Measurements from ENCODE around the gene NECTIN2.
"Not testable (repeated sequence)": the region's sequence is repeated elsewhere in the genome, so short reads cannot be mapped to it uniquely, and the experiment has no call there.

NECTIN2 gene

GRCh38 chr19:44855606-44856005 lies 9.5 kb downstream of the NECTIN2 start:
- DNase-seq = no peak

GRCh38 chr19:44856421-44857083 lies 10.5 kb downstream of the NECTIN2 start:
- no peak for DNase-seq

- no peak for DNase-seq
Measured at GRCh38 chr19:44857837-44858236, 11.7 kb downstream of the NECTIN2 start.

GRCh38 chr19:44861576-44861975 lies 15.5 kb downstream of the NECTIN2 start:
- not testable (repeated sequence) for DNase-seq

- no peak for DNase-seq
Measured at GRCh38 chr19:44863990-44864389, 17.9 kb downstream of the NECTIN2 start.

- no peak for DNase-seq
Measured at GRCh38 chr19:44865196-44865767, 19.2 kb downstream of the NECTIN2 start.

- DNase-seq = no peak
Measured at GRCh38 chr19:44866664-44867063, 20.6 kb downstream of the NECTIN2 start.

- no peak for DNase-seq
Measured at GRCh38 chr19:44867578-44867977, 21.5 kb downstream of the NECTIN2 start.

- DNase-seq = no peak
Measured at GRCh38 chr19:44869733-44870470, 23.8 kb downstream of the NECTIN2 start.

- no peak for DNase-seq
Measured at GRCh38 chr19:44871809-44872208, 25.7 kb downstream of the NECTIN2 start.

GRCh38 chr19:44872661-44873060 lies 26.6 kb downstream of the NECTIN2 start:
- DNase-seq = no peak

GRCh38 chr19:44874317-44874716 lies 28.2 kb downstream of the NECTIN2 start:
- DNase-seq = no peak

GRCh38 chr19:44875666-44876451 lies 29.8 kb downstream of the NECTIN2 start:
- DNase-seq = no peak

- no peak for DNase-seq
Measured at GRCh38 chr19:44876930-44877535, 30.9 kb downstream of the NECTIN2 start.

GRCh38 chr19:44878120-44878865 lies 32.2 kb downstream of the NECTIN2 start:
- DNase-seq = no peak

- no peak for DNase-seq
Measured at GRCh38 chr19:44879309-44880065, 33.4 kb downstream of the NECTIN2 start.

- DNase-seq = no peak
Measured at GRCh38 chr19:44882063-44882462, 36.0 kb downstream of the NECTIN2 start.

- DNase-seq = not testable (repeated sequence)
Measured at GRCh38 chr19:44882619-44883397, 36.7 kb downstream of the NECTIN2 start.

- DNase-seq = no peak
Measured at GRCh38 chr19:44883922-44884321, 37.8 kb downstream of the NECTIN2 start.

GRCh38 chr19:44884566-44884965 lies 38.5 kb downstream of the NECTIN2 start:
- DNase-seq = no peak

- DNase-seq = no peak
Measured at GRCh38 chr19:44886141-44886540, 40.0 kb downstream of the NECTIN2 start.

Data from DMS79 treated with DMSO at 0.1 percent for 48 hours (cell line).